HG03064 (cell line): ENCODE results near the gene PLXNB1.

Experiments used
- ATAC-seq: cut with Tn5 transposase; IDR thresholded peaks from one replicate; pipeline ENCODE4 v1.9.1; 2021; ENCODE audit warnings: low read depth; ENCODE audit not compliant: unreplicated experiment

PLXNB1 gene

GRCh38 chr3:48435774-48436476, 6.0 kb upstream of the PLXNB1 start:
- no peak for ATAC-seq

GRCh38 chr3:48435223-48435595, 5.3 kb upstream of the PLXNB1 start:
- ATAC-seq, result no peak

- ATAC-seq, result no peak
These were observed 4.8 kb upstream of the PLXNB1 start for GRCh38 chr3:48434591-48435222.

GRCh38 chr3:48433472-48434118, 3.7 kb upstream of the PLXNB1 start:
- no peak for ATAC-seq

- no peak for ATAC-seq
These were observed 2.8 kb upstream of the PLXNB1 start for GRCh38 chr3:48432411-48433371.

GRCh38 chr3:48431224-48432029, 1.5 kb upstream of the PLXNB1 start:
- ATAC-seq, result no peak

GRCh38 chr3:48430708-48431101, 819 bp upstream of the PLXNB1 start:
- no peak for ATAC-seq

GRCh38 chr3:48429317-48429959, 448 bp downstream of the PLXNB1 start:
- ATAC-seq, result no peak

GRCh38 chr3:48428572-48429316, 1.1 kb downstream of the PLXNB1 start:
- no peak for ATAC-seq

GRCh38 chr3:48428088-48428571, 1.8 kb downstream of the PLXNB1 start:
- no peak for ATAC-seq

- no peak for ATAC-seq
These were observed 2.3 kb downstream of the PLXNB1 start for GRCh38 chr3:48427630-48427962.

GRCh38 chr3:48426944-48427629, 2.8 kb downstream of the PLXNB1 start:
- no peak for ATAC-seq

GRCh38 chr3:48426401-48426909, 3.4 kb downstream of the PLXNB1 start:
- no peak for ATAC-seq

GRCh38 chr3:48425281-48425812, 4.5 kb downstream of the PLXNB1 start:
- ATAC-seq, result no peak

GRCh38 chr3:48423883-48424695, 5.8 kb downstream of the PLXNB1 start:
- no peak for ATAC-seq

- ATAC-seq, result no peak
These were observed 6.5 kb downstream of the PLXNB1 start for GRCh38 chr3:48423241-48423882.
